ENCODE data around the gene FBXO21.
"Not testable (repeated sequence)": the region's sequence is repeated elsewhere in the genome, so short reads cannot be mapped to it uniquely, and the experiment has no call there.

Gene FBXO21, protein sequence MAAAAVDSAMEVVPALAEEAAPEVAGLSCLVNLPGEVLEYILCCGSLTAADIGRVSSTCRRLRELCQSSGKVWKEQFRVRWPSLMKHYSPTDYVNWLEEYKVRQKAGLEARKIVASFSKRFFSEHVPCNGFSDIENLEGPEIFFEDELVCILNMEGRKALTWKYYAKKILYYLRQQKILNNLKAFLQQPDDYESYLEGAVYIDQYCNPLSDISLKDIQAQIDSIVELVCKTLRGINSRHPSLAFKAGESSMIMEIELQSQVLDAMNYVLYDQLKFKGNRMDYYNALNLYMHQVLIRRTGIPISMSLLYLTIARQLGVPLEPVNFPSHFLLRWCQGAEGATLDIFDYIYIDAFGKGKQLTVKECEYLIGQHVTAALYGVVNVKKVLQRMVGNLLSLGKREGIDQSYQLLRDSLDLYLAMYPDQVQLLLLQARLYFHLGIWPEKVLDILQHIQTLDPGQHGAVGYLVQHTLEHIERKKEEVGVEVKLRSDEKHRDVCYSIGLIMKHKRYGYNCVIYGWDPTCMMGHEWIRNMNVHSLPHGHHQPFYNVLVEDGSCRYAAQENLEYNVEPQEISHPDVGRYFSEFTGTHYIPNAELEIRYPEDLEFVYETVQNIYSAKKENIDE

DNA sequence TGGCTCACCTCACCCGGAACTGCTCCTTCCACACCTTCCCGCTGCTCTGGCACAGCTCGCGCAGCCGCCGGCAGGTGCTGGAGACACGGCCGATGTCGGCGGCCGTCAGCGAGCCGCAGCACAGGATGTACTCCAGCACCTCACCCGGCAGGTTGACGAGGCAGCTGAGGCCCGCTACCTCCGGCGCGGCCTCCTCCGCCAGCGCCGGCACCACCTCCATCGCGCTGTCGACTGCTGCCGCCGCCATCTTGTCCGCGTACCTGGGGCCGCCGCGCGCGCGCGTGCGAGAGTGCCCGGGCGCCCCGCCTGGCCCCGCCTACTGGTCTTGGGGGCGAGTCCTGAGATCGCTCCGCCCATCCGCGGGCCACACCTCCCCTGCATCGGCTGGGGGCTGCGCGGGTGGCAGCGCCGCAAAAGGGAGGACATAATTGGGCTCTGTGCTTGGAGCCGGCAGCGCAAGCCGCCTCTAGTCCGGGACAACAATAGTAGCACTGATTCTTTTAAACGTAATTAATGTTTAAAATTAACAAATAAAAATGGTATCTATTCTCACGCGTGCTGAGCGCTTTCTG is at the start of gene FBXO21:
Gene FBXO21, minus strand, starts transcription at position 261 of the 572 bp plus-strand sequence. Its CDS starts 14 bp downstream, at position 247.
- DNase-seq (ENCODE audit: low read depth) = peak; percentile 91

DNA sequence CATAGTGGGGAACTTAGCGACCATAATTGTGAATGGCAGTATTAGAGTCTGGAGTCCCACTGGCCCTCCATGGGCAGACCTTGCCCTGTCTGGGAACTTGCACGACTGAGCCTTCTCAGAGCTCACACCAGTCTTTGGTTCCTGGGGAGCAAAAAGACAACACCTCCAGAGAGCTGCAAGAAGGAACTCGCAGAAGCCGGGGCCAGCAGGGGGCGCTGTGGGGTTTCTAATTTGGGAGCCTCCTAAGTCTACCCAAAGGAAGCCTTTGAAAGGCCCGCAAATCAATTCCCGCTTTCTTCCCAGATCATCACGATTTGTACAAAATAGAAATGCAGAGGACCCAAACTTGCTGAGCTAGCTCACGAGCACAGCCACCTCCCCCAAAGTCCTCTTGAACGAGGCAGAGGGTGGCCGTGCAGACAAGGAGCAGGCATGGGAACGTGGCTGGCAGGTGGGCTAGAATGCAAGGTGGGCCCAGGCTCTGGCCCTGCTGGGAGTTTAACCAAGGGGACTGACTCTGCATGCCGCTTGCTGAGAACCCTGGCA is 46.3 kb upstream of the FBXO21 start:
- peak; percentile 54 for DNase-seq (ENCODE audit: low read depth)

DNA sequence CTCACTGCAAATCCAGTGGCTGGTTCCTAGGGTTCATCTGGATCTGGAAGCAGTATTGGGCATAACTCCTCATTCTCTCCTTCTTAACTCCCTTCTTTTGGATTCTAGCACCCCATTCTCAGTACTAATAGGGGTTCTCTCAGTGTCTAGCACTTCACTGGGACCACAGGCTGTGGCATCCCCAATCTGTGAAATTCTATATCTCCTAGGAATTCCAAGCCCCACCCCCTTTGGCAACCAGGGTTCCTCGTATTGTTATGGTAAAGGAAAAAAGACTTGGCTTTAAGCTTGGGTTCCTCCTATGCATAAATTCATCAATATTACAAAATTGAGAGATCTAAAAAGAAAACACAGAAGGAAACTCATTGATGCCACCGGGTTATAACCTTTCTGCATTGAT is 45.0 kb upstream of the FBXO21 start:
- DNase-seq (ENCODE audit: low read depth) = no peak

DNA sequence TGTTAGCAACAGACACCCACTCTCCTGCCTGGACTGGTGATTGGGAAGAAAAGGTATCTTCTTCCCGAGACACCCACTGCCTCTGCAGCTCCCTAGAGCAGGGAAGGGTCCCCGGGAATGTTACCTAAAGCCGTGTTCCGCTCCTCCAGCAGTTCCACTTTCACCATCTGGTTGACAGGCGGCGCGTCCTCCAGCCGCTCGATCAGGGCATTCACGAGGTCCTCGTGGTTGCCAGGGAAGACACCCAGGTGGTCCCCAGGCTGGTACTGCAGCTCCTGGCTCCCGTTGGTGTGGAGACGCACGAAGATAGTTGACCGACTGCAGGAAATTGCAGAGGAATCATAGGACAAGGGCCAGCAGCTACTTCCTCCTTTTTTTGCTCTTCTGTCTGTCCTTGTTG is 44.2 kb upstream of the FBXO21 start:
- DNase-seq (ENCODE audit: low read depth) = no peak

DNA sequence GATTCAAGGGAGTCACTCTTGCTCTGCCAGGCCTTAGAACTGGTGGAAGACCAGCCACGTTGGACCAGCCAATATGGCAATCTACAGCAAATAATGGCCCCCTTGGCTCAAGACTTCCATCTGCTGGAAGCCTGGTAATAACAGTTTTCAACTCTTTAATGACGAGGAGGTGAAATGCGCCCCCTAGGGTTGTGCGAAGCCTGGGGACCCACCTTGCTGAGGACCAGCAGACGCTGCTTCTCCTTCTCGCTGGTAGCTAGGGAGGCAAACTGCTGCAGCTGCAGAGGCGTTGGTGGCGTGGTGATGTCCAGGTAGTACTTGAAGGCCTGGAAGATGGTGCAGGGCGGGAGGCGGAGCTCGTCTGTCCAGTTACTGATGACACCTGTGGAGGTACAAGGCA is 41.5 kb upstream of the FBXO21 start:
- DNase-seq (ENCODE audit: low read depth) = no peak

DNA sequence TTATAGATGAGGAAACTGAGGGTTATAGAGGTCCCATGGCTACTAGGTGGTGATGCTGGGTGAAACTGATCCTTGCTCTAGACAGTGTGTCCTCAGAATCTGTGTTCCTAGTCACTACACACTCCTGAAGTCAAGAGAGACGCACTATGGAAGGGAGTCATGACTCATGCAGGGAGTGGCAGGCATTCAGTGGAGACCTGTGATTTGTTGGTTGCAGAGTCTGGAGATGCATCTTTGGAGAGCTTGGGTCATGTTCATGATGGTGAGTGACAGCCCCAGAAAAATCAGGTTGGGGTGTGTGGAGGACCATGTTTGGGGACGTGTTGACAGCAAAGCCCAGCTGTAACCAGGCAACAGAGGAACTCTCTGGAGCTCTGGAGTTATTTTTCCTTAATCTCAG is 38.0 kb upstream of the FBXO21 start:
- no peak for DNase-seq (ENCODE audit: low read depth)

DNA sequence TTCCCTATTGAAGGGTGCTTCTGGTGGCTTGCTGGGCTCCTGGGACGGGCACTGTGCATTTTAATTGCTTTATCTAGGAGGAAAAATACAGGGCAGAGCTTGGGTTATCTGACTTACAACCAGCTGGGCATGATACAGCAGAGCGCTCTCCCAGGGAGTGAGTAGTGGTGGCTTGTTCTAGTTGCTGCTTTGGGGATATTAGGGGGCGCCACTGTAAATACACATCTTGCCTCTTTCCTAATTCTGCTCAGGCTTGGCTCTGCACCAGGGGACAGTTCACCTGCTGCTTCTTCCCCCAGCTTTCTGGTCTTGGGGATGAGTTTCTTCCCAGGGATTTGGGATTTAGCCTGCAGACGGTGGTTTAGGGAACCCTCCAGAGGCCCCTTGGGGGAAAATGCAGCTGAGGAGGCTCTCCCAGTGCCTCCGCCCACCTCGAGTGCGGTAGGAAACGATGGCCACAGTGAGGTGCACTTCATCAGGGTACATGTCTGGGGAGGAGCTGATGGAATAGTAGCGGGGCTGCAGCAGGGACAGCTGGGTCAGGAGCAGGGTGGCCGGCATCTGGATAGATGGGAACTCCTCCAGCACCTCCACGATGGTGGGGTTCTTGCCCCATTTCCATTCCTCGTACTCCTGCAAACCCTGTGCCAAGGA is 36.9 kb upstream of the FBXO21 start:
- no peak for DNase-seq (ENCODE audit: low read depth)

DNA sequence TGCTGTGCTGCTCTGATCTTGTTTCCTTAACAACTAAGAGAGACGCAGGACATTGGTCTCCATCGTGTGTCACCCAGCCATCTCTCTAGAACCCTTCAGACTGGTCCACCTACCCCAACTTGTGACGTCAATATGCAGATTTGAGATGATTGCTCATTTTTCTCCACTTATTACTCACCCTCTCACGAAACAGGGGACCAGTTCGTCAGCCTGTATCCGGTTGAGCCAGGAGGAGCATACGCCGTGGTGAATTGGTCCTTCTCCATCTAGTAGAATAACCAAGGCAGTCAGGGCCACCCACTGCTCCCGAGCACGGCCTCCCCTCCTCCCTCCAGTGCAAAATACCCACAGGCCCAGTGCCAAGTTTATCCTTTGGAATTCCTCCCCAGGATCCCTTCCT is 36.2 kb upstream of the FBXO21 start:
- DNase-seq (ENCODE audit: low read depth) = no peak

DNA sequence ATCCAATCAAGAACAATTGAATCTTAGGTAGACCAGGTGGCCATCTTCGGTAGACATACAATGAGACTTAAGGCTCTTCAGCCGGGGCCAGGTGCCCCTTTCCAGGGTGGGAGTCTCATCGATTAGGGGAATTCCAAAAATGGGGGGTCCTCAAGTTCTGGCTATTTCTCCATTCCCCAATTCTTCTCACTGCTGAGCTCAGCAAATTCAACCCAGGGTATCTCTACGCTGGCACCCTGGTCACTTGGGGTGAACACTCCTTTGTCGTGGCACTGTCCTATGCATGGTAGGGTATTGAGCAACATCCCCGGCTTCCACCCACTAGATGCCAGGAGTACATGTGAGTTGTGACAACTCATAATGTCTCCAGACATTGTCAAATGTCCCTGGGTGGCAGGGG is 34.9 kb upstream of the FBXO21 start:
- DNase-seq (ENCODE audit: low read depth) = no peak

DNA sequence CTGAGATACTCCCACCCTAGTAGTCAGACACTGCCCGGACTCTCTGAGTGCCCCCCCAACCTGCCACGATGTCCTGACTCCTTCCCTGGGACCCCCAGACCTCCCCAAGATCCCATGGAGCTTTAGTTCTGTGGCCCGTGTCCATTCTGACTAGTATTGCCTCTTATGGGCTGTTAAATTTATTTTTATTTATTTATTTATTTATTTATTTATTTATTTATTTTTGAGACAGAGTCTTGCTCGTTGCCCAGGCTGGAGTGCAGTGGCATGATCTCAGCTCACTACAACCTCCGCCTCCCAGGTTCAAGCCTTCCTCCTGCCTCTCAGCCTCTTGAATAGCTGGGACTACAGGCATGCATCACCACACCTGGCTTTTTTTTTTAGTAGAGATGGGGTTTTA is 30.7 kb upstream of the FBXO21 start:
- DNase-seq (ENCODE audit: low read depth) = not testable (repeated sequence)

DNA sequence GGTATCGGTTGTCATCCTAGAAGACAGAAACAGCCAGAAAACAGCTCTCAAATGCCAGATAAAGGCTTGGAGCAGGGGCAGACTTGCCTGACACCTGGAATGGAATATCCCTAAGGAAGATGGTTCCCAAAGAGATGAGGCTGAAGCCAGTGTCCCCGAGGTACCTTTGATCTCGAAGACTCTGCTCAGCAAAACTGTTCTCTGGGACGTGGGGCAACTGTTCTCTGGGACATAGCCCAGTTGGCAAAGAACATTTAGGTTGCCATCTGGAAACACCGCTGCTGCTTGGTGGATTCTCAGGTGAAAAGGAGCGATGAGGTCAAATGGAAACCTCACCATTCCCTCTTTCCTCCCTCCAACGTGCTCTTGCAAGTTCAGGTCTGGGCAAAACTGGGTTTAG is 27.9 kb upstream of the FBXO21 start:
- DNase-seq (ENCODE audit: low read depth) = no peak

DNA sequence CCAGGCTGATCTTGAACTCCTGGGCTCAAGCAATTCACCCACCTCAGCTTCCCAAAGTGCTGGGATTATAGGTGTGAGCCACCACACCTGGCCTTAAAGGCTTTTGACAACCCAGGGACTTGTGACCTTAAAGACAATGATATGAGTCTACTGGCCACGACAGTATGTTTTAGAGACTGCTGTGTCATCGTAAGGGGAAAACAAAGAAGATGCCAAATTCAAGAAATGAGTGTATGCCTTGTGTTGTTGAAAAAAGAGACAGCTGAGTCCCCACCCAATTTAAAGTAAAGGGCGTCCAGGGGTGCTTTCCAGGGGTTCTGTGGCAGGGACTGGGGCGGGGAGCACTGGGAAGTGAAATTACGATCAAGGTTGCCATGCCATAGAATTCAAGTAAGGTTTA is 26.4 kb upstream of the FBXO21 start:
- no peak for DNase-seq (ENCODE audit: low read depth)

DNA sequence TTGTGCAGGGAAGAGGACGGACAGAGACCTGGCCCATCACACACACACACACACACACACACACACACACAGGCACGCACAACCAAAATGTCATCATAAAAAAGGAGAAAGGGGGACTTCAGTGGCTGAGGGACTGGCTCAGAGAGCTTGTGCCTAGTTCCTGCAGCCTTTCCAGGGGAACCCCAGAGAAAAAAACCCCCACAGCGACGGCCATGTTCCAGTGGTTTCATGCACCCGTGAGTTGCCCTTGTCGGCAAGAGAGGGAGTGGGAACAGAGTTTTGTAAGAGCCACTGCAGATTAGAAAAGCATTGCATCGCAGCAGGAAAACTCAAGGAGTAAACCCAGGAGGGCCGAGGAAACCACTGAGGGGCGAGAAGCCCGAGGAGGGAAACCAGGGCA is 24.5 kb upstream of the FBXO21 start:
- no peak for DNase-seq (ENCODE audit: low read depth)

DNA sequence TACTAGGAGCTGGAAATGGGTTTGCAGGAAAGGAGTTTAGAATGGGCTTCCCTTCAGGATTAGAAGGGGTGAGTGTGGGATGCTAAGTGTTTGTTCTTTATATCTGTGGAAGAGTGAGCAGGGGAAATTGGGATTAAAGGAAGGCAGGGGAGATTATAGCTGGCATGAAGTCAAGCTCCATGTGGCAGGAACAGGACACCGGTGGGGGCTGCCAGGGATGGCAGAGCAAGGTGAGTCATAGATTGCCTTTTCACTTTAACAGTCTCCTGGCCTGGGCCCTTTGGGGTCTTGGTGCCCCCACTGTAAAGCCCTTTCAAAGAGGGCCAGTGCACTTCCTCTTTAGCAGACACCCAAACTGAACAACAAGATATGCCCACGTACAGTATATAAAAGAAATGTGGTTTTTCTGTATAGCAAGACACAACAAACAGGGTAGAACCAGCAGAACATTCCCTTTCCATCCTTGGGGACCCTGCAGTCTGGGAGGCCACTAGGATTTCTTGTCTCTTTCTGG is 23.1 kb upstream of the FBXO21 start:
- DNase-seq (ENCODE audit: low read depth) = no peak

DNA sequence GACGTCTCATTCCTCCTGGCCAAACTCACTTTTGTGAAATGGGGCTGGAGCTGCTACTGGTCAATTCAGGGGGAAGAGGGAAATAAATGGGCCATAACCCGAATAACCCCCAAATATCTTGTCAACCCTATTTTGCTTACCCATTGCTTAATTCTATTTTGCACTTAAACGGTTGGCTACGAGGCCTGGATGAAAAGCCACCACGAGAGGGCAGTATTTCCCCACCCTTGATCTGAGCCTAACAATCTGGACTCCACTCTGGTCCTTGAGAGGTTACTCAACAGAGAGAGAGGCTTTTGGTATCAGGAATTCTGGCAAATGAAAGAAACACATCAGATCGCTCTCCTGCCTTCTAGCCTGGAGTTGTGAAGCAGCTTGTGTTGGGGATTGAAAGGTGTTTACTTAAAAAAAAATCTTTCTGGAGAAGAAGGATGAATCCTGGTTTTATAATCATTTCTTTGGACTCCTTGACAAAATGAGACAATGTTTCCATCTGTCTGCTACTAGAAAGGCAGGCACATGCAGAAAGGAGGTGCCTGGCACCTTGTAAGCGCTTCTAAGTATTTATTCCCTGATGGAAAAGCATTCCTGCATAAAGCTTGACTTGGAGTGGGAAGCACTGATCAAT is 22.4 kb upstream of the FBXO21 start:
- DNase-seq (ENCODE audit: low read depth) = peak; percentile 56

DNA sequence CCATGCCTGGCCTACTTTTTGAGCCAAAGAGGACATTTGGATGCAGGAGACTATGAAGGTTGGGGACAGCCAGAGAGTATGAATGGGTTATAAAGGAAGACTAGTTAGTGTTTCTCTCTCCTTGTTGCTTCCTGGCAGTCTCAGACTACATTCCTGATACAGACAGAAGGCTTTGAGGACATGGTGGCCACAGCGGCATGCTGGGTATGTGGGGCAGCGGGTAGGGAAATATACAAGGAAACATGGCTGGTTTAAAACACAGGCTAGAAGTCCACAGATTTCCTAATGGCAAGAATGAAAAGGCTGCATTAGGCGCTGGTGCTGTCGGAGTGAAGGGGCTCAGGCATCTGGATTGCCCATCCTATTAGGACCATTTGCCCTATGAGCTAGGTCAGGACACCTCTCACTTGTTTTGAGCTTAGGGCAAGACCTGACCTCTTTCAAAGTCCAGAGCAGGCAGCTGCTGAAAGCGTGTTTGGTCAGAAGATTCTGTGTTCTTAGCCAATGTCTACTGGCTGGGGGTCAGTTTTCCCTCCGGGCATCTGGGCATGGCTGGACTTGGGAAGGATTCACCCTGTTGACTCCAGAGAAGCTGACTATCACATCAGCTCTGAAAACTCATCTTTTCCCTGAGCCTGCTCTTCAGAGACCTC is 20.1 kb upstream of the FBXO21 start:
- DNase-seq (ENCODE audit: low read depth) = no peak

DNA sequence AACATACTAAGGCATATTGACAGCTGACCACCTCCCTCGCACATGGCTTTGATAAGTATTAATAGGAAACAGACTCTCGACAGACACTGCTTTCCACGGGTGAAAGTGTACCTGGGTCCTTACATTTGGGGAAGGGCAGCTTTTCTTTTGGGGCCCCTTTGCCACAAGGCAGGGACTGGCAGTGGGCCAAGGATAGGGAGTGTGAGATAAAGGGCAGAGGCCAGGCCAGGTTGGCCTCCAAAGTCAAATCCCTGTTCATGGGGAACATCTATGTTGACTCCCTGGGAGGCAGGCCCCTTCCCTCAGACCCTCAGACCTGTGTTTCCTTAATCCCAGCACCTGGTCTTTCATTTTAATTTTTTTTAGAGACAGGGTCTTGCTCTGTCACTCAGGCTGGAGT is 19.4 kb upstream of the FBXO21 start:
- no peak for DNase-seq (ENCODE audit: low read depth)

DNA sequence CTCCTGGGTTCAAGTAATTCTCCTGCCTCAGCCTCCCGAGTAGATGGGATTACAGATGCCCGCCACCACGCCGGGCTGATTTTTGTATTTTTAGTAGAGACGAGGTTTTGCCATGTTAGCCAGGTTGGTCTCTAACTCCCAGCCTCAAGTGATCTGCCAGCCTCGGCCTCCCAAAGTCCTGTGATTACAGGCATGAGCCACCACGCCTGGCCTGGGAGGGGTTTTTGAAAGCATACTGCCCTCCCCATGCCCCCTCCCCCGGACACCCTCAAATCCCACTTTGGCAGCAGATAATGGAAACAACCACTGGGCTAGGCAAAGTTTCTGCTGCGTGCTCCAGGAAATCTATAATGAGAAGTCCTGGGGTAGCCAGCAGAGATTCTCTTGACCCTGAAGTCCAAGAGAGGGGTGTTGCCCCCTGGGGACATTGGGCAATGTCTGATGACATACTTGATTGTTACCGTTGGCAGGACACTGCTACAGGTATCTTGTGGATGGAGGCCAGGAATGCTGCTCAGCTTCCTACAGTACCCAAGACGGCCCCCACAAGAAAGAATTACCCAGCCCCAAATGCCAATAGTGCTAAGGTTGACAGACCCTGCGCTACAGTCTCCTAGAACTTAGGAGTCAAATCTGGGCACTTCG is 18.7 kb upstream of the FBXO21 start:
- DNase-seq (ENCODE audit: low read depth) = no peak

DNA sequence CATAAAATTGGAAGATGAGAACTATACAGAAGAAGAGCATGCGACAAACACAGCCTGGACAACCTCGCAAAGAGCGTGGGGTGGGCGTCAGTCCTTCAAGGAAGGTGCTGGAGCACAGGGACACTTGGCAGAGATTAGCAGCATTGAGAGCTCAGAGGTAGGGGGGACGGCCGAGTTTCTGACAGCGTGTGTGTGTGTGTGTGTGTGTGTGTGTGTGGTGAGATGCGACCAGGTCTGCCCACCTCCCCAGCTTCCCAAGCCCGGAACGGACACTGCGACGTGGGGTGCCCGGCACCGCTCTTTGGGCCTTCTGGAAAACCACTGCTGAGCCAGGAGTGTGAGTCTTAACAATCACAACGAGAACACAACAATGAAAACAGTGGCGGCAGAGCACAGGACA is 17.9 kb upstream of the FBXO21 start:
- no peak for DNase-seq (ENCODE audit: low read depth)

DNA sequence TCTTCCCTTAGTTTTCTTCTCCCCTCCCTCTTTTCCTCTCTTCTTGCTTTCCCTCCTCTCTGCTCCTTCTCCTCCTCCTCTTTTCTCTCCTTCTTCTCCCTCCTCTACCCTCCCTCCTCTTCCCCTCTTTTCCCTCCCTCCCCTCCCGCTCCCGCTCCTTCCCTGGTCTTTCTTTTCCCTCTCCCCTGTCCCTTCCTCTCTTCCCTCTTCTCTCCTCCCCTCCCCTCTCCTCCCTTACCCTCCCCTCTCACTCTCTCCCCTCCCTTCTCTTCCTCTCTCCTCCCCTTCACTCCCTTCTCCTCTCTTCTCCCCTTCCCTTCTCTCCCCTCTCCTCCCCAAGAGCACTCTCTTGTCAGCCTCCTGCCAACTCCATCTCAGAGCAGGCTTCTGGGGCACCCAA is 17.4 kb upstream of the FBXO21 start:
- no peak for DNase-seq (ENCODE audit: low read depth)

DNA sequence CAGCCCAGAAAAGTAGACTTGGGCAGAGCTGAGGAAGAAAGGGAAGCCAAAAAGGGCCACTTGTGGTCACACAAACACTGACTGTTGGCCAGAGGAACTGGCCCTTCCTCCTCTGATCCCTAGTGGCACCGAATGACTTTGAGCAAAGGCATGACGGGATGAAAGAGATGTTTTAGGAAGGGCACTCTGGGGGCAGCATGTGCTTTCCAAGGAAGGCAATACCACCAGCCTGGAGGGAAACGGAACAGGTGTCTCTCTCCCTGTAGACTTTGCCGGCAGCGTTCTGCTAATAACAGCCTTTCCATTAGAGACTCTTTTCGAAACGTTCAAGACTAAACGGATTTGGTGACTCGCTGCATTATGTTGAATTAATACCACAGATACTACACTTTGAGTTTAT is 12.3 kb upstream of the FBXO21 start:
- DNase-seq (ENCODE audit: low read depth) = no peak
